ENCODE measurements around the gene RNF208. TPM values are rescaled to one million over a fixed set of nuclear protein-coding genes. Genes with fewer than 3 reads are reported as not detected.
A peak's percentile ranks its signal among the peaks of the same experiment; 100 is the strongest.

RNF208 gene
- total and polyA plus RNA-seq, 5 experiments from 2014 or later, result 0.91 to 1.7 TPM; not detected in 3

- Mint-ChIP-seq H3K4me3 (peak overlapping the region in 1 of 10 donors; percentile 10), H3K9me3 (no peaks in the 10 kb centered on the region), H3K27me3 (peaks cover 2 to 18% (median 4%) of the 10 kb centered on the region in 5 donors), H3K36me3 (peaks cover 0 to 2% (median 1%) of the 10 kb centered on the region in 3 donors), H3K27ac (no peak overlapping the region), H3K4me1 (peaks cover 3 to 9% (median 5%) of the 10 kb centered on the region in 4 donors)
- DNase-seq, result no peak
- ATAC-seq, result no peak
- POLR2A ChIA-PET, result interaction anchor here (1.0 to 3.0 kb wide), 4 partner anchors 8 to 183 kb away, joined by 3 to 8 read pairs (median 4); partner anchors contain the start of gene TUBB4B
These were observed 7.2 kb upstream of the RNF208 start for GRCh38 chr9:137228968-137229896.

- H3K9me3 Mint-ChIP-seq, result no peaks in the 10 kb centered on the region
- no peak for ATAC-seq
- peaks cover 0 to 2% (median 1%) of the 10 kb centered on the region in 3 donors for H3K36me3 Mint-ChIP-seq
These were observed 6.5 kb upstream of the RNF208 start for GRCh38 chr9:137228506-137228967.

DNA sequence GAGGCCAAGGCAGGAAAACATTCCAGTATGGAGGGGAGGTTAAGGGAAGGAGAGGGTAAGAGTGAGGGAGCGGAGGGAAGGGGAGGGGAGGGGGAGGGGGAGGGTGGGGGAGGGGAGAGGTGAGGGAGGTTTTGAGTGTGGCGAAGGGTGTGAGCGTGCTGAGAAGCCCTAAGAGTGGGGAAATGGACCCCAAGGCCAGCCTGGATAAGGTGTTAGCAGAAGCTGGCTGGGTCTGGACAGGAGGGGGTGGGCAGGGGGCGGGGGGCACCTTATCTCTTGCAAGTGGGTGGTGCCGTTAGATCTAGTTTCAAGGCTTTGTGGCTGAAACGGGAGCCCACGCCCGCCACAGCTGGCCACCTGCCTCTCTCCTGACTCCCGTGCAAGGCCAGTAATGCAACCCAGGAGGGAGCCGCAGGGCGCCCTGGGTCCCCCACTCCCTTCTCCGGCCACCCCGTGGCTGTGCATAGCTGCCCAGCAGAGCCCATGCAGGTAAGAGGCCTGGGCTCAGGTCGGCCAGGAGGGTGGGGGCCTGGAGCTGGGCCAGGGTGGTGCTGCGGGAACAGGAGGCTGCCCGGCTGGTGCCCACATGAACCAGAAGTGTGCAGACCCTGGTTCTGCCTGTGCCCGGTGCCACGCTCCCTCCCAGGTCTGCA lies 5.9 kb upstream of the RNF208 start:
- ATAC-seq, result no peak
- peaks cover 0 to 2% (median 1%) of the 10 kb centered on the region in 3 donors for H3K36me3 Mint-ChIP-seq
- no peaks in the 10 kb centered on the region for H3K9me3 Mint-ChIP-seq
- peak overlapping the region in 4 of 10 donors; percentile 20 to 64 (median 38) for H3K4me3 Mint-ChIP-seq
- peak overlapping the region in 3 of 10 donors; percentile 56 to 90 (median 82) for H3K27ac Mint-ChIP-seq
- POLR2A ChIA-PET, result interaction anchor here (0.9 to 6.4 kb wide), 7 partner anchors 9 to 132 kb away, joined by 3 to 59 read pairs (median 5); partner anchors contain the start of genes ANAPC2 and SSNA1
- peaks cover 4 to 13% (median 9%) of the 10 kb centered on the region in 4 donors for H3K4me1 Mint-ChIP-seq
- DNase-seq, result no peak
- peaks cover 2 to 18% (median 4%) of the 10 kb centered on the region in 5 donors for H3K27me3 Mint-ChIP-seq

More at GRCh38 chr9:137228506-137228967, 6.5 kb upstream of the RNF208 start:
- POLR2A ChIA-PET, result interaction anchor here (1.0 to 6.4 kb wide), 4 partner anchors 8 to 182 kb away, joined by 3 to 59 read pairs (median 4); partner anchors contain the start of genes ANAPC2 and SSNA1
- H3K4me3 Mint-ChIP-seq, result no peak overlapping the region
- no peak overlapping the region for H3K27ac Mint-ChIP-seq
- no peak for DNase-seq
- peaks cover 2 to 18% (median 4%) of the 10 kb centered on the region in 5 donors for H3K27me3 Mint-ChIP-seq
- H3K4me1 Mint-ChIP-seq, result peaks cover 3 to 12% (median 7%) of the 10 kb centered on the region in 4 donors

DNA sequence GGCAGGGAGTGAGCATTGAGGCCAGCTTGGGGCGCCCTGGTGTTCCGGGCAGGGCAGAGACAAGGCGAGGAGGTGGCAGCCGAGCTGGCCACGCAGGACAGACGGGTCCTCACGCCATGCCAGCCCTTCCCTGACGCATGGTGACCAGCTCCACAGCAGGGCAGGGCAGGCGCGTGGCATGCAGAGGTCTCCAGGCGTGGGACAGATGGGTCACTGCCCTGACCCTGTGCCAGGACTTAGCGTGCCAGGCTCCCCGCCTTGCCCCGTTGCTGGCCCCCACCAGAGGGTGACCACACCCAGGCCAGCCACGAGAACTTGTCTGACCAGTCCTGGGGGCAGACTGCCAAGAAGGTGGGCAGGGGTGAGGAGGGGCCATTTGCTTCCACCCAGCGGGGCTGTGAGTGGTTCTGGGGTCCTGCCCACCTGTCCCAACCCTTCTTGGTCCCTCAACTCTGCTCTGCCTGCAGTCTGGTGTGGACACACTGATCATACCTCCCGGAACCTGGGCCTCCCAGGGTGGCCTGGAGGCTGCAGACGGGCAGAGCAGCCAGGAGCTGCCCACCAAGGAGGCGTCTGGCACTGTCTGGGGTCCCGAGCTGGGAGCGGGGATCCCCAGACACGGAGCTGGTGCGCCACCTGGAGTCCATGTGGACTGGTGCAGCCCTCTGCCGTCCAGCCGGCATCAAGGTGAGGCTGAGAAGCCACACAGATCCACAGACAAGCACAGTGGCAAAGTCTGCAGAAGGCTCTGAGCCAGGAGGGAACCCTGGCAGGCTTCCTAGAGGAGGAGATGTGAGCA lies 5.2 kb upstream of the RNF208 start, which contains the start of gene RNF224:
Gene RNF224 (plus strand): TSS at position 449 of the 799 bp plus-strand sequence. CDS start 834 bp downstream, outside the sequence.
- Mint-ChIP-seq H3K36me3 (peaks cover 0 to 2% (median 1%) of the 10 kb centered on the region in 3 donors), H3K27ac (peak within 1 kb of the TSS in 6 of 10 donors; percentile 2 to 90 (median 32)), H3K4me1 (peaks cover 5 to 14% (median 12%) of the 10 kb centered on the region in 4 donors), H3K27me3 (peaks cover 2 to 17% (median 4%) of the 10 kb centered on the region in 5 donors), H3K4me3 (peak within 1 kb of the TSS in 5 of 10 donors; percentile 1 to 64 (median 28)), H3K9me3 (no peaks in the 10 kb centered on the region)
- DNase-seq (peak; percentile 71 to 88 (median 81)), ATAC-seq (peak; percentile 43)
- POLR2A ChIA-PET, result interaction anchor here (0.9 to 6.4 kb wide), 9 partner anchors 10 to 140 kb away, joined by 3 to 59 read pairs (median 6); partner anchors contain the start of genes ANAPC2, MAN1B1 and SSNA1

DNA sequence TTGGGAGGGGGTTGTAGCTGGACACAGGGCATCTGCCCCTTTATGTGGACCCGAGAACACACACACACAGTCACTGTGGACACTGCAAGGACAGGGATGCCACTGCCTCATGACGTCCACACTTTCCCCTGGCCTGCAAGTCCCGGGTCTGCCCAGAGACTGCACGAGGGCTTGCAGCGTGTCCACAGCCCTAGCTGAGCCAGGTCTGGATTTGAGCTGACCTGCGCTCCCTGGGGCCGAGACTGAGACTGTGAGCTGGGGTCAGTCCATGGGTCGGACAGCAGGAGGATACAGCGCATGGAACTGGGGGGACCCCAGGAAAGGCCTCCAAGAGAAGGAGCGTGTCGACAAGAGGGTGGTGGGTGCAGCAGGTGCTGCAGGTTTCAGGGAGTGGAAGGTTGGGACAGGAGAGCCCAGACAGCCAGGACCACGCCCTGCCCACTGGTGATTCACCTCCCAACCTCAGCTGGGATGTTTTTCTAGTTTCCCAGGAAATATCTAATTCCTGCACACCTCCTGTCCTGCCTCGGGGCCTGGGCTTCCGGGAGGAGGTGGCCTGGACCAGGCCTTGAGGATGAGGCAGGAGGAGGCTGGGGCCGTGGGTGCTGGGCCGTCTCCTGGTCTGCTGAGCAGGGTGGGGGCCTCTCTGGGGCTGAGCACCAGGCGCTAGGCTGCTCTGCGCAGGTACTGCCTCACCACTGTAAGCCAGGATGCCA lies 4.5 kb upstream of the RNF208 start:
- no peak for ATAC-seq
- POLR2A ChIA-PET, result interaction anchor here (1.0 to 6.4 kb wide), 6 partner anchors 38 to 140 kb away, joined by 3 to 59 read pairs (median 6); partner anchors contain the start of genes ANAPC2, MAN1B1 and SSNA1
- Mint-ChIP-seq H3K27ac (no peak overlapping the region), H3K9me3 (no peaks in the 10 kb centered on the region), H3K36me3 (peaks cover 0 to 2% (median 1%) of the 10 kb centered on the region in 3 donors), H3K4me3 (no peak overlapping the region), H3K27me3 (peaks cover 2 to 11% (median 4%) of the 10 kb centered on the region in 5 donors), H3K4me1 (peaks cover 5 to 14% (median 12%) of the 10 kb centered on the region in 4 donors)
- DNase-seq, result no peak

DNA sequence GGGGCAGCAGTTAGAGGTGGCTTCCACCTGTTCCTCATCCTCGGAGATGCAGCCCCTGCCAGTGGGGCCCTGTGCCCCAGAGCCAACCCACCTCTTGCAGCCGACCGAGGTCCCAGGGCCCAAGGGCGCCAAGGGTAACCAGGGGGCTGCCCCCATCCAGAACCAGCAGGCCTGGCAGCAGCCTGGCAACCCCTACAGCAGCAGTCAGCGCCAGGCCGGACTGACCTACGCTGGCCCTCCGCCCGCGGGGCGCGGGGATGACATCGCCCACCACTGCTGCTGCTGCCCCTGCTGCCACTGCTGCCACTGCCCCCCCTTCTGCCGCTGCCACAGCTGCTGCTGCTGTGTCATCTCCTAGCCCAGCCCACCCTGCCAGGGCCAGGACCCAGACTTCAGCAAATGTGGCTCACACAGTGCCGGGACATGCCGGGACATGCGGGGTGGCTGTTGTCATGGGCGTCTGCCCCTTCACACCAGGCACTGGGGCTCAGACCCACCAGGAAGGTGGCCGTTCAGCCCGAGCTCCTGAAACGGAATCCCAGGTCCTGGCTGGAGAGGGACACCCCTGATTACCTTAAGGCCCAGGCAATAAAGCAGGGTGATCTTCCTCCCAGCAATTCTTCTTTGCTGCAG lies 3.8 kb upstream of the RNF208 start:
- no peak for ATAC-seq
- Mint-ChIP-seq H3K27ac (peak overlapping the region in 1 of 10 donors; percentile 20), H3K4me3 (peak overlapping the region in 1 of 10 donors; percentile 38), H3K9me3 (no peaks in the 10 kb centered on the region), H3K27me3 (peaks cover 2 to 10% (median 4%) of the 10 kb centered on the region in 5 donors), H3K36me3 (peaks cover 0 to 2% (median 1%) of the 10 kb centered on the region in 3 donors), H3K4me1 (peaks cover 5 to 14% (median 12%) of the 10 kb centered on the region in 4 donors)
- DNase-seq, result no peak
- POLR2A ChIA-PET, result interaction anchor here (2.4 to 6.4 kb wide), 3 partner anchors 22 to 139 kb away, joined by 11 to 85 read pairs (median 59); partner anchors contain the start of genes ANAPC2, MAN1B1, NDOR1 and SSNA1

DNA sequence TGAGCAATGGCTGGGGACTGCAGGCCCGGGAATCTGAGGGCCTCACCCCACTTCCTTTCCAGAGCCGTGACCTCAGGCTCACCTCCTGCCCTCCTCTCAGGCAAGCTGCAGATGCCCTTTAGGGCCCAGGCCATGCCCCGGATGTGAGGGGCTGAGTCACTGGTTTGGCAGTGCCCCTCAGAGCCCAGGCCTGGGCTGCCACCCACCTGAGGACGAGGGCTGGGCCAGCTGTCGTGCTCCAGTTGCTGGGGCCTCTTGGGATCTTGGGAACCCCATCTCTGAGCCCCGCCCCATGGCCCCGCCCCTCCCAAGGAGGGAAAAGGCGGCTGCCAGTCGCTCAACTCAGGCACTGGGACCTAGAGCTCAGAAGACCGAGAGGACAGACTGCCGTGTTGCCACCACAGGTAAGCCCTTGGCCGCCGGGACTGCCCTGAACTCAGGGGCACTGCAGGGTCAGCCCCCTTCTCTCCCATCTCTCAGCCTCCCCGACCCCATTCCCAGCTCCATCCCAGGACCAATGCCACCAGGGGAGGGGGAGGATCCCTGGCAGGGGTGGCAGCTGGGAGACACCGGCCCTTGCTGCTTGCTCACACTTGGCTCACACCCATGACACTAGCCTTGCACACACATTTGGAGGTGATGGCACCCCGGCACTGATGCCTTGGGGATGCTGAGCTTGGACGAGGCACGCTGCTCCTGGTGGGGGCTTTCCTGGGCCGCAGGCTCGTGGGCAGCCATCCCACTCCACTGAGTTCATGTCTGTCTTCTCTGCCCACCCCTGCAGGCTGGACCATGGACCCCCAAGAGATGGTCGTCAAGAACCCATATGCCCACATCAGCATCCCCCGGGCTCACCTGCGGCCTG lies 3.0 kb upstream of the RNF208 start, which contains the start of gene CYSRT1:
Gene CYSRT1 (plus strand): TSS at position 345 of the 865 bp plus-strand sequence. CDS start 448 bp downstream, at position 793.
- DNase-seq, result no peak
- ATAC-seq, result no peak
- Mint-ChIP-seq H3K27me3 (peaks cover 2 to 10% (median 4%) of the 10 kb centered on the region in 5 donors), H3K9me3 (no peaks in the 10 kb centered on the region), H3K4me3 (peak within 1 kb of the TSS; percentile 73 to 89 (median 82)), H3K36me3 (peaks cover 0 to 2% (median 1%) of the 10 kb centered on the region in 3 donors), H3K27ac (peak within 1 kb of the TSS in 9 of 10 donors; percentile 67 to 92 (median 84)), H3K4me1 (peaks cover 5 to 14% (median 12%) of the 10 kb centered on the region in 4 donors)
- POLR2A ChIA-PET, result interaction anchor here (2.0 to 6.4 kb wide), 7 partner anchors 16 to 138 kb away, joined by 4 to 85 read pairs (median 34); partner anchors contain the start of genes ANAPC2, MAN1B1, NDOR1 and SSNA1

DNA sequence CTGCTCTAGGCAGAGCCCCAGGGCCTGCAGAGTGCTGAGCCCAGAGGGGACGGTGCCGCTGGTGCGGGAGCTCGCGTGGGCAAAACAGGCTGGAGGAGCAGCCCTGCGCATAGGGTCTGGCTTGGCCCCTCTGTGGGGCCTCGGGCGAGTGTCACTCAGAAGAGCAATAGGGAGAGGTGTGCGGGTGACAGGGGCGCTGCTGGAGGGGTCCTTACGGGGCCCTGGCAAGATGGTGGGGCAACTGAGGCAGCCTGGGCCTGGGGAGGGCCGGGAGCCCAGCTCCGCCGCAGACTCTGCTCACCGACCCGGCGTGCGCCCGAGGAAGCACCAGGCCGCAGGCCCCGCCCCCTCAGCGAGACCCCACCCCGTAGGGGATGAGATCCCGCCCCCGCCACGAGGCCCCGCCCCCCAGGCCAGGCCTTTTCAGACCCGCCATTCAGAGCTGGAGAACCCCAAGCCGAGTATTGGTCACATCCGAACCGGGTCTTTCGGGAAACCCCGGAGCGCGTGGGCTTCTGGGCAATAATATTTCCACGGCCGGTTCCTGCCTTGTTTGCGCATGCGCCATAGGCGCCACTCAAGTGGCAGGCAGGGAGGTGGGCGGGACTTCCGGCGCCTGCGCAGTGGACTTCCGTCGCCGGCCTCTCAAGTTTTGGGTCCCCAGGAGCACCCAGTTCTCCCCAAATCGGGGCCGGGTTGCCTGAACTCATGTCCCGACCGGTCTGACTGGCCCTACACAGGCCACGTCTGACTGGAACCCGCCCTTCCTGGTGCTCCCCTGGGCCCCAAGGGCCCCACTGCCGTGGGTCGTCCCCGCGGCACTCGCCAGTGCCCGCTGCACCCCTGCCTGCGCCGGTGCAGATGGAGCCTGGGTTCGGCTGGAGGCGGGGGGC lies 1.3 kb upstream of the RNF208 start:
- peak; percentile 95 to 100 (median 98) for DNase-seq
- peak overlapping the region; percentile 73 to 89 (median 82) for H3K4me3 Mint-ChIP-seq
- H3K27me3 Mint-ChIP-seq, result peaks cover 2 to 10% (median 3%) of the 10 kb centered on the region in 5 donors
- POLR2A ChIA-PET, result interaction anchor here (0.6 to 6.4 kb wide), 28 partner anchors 9 to 495 kb away, joined by 3 to 85 read pairs (median 5); partner anchors contain the start of genes ANAPC2, EHMT1, MAN1B1 and NDOR1
- peaks cover 5 to 14% (median 12%) of the 10 kb centered on the region in 4 donors for H3K4me1 Mint-ChIP-seq
- ATAC-seq, result peak; percentile 90 to 93
- H3K27ac Mint-ChIP-seq, result peak overlapping the region; percentile 60 to 92 (median 82)
- H3K36me3 Mint-ChIP-seq, result peaks cover 0 to 2% (median 1%) of the 10 kb centered on the region in 3 donors
- H3K9me3 Mint-ChIP-seq, result no peaks in the 10 kb centered on the region

Measured in naive thymus-derived CD8-positive, alpha-beta T cell (primary cell).